HG02852 (cell line): ENCODE measurements around the gene HOXA4.

Source experiments
- ATAC-seq: cut with Tn5 transposase; IDR thresholded peaks from one replicate; pipeline ENCODE4 v1.9.1; 2021; ENCODE audit warnings: mild to moderate bottlenecking, moderate library complexity; ENCODE audit not compliant: unreplicated experiment

Gene HOXA4

DNA sequence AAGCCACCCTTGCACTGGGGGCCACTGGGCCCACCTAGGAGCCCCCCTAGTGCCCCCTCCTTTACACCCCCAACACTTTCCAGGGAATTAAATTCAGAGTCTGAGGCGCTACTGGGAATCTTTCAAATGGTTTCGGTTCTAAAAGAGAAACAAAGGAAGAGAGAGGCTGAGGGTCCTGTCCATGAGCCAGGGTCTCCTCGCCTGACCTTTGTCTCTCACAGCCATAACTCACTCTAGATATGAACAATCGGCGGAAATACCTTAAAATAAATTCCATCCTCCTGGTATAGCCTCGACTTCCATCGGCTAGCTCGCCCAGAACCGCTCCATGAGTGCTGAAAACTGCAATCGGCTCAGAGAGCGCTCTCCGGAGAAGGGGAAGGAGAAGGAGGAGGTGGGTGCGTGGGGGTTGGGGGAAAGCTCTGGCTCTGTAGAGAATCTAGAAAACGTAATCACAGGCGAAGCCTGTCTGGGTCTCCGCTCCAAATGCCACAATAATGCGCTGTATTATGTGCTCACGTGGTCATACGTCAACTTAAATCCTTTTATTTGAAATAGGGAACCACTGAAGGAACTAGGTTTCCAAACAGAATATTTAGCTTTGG, 12.6 kb downstream of the HOXA4 start:
- no peak for ATAC-seq

DNA sequence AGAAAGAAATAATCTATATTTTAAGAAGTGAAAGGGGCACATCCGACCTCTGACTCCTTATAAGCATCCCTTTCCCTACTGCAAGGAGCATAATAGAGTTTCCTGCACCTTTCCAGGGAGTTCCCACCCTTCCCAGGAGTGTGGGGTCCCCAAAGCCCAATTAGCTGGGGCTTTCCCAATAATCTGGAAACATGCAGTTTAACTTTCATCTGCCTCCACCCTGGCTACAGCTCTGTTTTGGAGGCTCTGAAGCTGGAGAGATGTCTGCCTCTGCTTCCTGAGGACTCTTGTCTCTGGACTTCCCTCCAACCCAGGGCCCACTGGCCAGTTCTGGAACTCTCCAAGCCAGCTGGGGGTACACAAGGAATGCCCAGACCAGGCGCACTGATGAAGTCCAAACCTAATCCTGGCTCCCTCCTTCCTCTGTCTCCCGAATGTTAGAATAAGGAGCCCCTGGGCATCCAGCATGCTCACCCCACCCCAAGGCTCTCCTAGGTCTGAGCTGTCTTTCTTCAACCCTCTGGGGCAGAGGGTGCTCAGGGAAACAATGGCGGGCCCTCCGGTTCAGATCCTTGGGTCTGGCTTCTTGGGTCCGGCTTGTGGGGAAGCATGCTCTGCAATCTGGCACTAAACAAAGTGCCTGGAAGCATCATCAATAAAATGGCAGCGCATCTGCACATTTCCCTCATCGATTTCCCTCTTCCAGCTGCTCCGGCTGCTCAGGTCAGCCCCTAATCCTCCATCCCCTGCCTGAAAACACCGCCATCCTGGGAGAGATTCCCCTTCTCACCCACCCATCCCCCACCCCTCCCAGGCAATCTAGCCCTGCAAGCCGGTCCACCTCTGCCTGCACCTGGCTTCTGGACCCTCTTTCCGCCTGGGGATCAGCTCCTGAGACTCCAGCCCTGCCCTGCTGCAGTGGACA, 13.3 kb downstream of the HOXA4 start:
- no peak for ATAC-seq

DNA sequence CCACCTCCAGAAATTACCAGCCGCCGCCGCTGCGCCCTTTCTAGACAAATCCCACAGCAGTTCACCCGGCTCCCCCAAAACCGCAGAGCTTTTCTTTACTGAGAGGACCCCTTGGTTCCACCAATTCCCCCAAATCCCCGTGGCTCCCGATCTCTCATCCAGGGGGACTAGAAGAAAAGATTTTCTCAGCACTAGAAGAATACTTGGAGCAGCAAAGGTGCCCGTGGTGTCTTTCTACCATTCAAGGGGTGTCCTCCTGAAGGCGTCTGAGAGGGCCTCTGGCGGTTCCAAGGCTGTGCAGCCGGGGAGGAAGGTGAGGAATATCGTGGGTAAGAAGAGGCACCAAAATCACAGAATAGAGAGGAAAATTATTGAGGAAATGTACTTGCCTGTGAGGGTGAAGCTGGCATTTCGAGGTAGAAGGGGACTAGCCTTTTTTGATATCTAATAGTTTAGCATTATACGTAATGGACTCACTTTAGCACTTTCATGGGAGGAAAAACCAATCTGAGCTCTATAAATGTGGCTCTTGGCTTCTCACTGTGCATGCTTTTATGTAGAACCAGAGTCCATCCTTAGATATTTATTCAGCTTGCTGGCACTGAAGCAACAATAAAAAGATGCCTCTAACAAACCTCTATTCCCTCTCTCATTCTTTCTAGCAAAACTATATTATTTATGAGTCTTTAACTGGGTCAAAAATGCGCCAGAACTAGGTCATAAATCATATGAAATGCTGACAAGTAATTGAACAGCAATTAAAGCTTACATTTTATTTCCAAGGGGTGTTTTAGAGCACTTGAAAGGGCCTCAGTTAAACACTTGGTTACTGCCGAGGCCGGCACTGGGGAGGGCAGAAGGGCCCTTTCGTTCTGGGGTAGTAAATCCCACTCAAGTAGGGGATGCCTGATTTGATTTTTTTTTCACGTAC, 14.3 kb downstream of the HOXA4 start:
- ATAC-seq = no peak

- ATAC-seq = no peak
These were observed 15.1 kb downstream of the HOXA4 start for GRCh38 chr7:27115221-27116026.

- no peak for ATAC-seq
These were observed 15.7 kb downstream of the HOXA4 start for GRCh38 chr7:27114881-27115220.

- ATAC-seq = no peak
These were observed 16.4 kb downstream of the HOXA4 start for GRCh38 chr7:27113991-27114769.

DNA sequence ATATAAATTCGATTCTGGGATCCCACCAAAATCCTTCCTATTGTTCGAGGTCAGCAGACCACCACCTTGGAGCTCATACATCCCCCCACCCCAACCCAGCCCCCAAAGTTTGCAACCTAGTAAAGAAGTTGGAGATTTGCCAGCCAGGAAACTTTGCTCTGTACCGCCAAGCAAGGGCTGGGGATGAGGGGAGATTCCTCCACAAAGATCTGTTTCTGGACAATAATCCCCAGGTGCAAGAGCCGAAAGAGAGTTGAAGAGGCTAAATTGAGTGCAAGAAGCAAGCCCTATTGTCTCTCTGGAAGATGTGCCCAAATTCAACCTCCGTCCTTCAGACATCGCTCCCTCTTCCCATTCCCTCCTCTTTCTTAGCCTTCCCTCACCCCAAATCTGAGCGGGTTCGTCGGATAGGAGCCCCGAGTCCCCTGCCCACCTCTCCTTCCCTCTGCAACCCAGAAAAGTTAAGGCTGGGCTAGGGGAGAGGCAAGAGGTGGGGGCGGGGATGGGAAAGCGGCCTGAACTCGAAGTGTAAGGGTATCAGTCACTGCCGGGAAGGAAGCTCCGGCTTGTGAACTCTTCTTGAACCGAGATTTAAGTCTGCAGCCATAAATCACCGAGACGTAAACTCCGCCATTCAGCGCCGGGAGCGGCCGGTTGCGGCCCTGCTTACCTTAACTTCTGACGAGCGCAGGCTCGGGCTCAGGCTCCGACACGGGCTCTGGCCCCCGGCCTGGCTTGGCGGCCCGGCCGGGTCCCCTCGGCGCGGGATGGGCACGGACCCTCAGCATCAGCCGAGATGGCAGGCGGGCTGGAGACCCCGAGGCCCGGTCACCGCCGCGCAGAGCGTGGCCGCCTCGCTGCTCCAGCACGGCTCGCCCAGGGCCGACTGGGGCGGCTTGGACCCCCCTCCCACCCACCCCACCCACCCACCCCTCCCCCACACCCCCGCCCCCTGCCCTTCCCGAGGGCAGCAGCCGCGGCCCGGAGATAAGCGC, 17.3 kb downstream of the HOXA4 start:
- ATAC-seq = no peak

- no peak for ATAC-seq
These were observed 18.2 kb downstream of the HOXA4 start for GRCh38 chr7:27112361-27112760.

DNA sequence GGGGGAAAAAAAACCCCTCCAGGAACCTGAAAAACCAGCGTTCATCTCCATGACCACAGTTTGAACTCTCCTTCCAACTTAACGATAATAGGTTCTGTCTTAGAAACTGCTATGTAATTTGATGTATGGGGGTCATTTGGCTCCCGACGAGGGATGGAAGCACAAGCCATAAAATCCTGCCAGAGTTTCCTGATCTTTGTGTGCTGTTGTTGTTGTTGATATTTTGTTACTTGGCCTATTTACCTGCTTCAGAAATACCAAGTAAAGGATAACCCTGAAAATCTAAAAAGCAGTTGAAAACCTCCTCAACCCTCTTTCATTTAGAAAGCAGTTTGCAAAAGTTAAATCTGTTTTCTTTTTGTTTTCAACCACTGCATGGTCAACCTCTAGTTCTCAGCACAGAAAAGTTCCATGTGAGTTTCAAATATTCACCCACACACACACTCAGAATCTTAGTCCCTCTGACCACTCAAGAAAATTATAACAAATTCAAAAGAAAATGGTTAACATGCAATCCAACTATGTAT, 18.7 kb downstream of the HOXA4 start:
- no peak for ATAC-seq

DNA sequence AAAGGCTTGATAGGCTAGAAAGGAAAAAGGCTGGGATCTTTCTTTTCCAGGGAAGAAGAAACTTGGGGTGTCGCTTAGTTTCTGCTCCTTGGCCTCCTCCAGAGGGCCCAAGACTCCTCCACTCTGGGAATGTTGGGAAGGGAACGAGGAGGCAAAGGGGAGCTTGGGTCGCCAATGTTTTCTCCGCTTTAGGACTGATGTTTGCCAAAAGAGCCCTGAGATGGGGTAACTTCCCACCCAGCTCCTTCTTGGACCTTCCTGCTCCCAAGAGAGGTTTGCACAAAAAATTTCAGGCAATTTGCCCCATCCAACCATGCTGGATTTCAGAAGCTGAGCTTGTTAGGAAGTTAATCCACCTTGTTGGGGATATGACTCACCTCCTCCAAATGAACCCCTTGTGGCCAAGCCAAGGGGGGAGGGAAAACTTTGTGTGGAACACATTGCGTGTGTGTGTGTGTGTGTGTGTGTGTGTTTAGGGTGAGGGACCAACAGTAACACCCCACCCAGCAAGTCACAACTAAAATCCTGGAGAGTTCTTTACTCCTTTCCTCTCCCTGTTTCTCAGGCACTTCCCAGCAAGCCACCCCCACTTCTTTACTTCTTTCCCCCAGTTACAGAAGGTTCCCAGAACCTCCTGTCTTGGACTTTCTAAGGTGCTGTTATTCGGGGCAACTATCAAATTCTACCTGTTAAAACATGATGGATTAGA, 19.4 kb downstream of the HOXA4 start:
- ATAC-seq = no peak

DNA sequence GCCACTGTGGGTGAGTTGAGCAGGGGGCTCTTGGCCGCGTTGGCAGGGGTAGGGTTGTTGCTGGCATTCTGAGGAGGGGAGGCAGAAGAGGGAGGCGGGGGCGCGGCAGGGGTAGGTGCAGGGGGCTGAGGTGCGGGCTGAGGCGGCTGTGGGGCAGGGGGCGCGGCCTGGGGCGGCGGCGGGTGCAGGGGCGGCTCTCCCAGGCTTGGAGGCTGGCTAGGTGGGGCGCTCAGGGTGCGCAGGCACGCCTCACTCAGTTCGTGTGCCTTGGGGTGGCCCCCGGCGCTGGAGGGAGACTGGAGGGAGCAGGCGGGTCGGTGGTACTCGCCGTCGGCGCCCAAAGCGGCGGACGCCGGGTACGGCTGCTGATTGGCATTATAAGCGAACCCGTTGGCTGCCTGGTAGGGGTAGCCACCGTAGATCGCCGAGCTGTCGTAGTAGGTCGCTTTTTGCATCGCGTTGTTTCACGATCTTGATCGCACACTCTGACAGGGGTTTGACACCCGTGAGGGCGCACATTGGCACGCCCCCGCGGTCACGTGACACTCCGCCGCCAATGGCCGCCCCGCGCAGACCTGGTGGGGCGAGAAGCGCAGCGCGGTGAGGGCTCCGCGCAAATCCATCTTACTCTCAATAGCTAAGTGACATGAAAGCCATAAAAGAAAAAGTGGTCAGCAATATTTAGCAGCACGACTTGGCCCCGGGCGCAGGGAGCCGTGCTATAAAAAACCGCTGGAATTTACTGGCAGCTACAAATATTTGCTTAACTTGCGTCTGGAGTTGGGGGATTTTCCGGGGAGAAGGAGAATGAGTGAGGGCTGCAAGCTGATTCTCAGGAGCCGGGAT, 20.1 kb downstream of the HOXA4 start:
- ATAC-seq = no peak

DNA sequence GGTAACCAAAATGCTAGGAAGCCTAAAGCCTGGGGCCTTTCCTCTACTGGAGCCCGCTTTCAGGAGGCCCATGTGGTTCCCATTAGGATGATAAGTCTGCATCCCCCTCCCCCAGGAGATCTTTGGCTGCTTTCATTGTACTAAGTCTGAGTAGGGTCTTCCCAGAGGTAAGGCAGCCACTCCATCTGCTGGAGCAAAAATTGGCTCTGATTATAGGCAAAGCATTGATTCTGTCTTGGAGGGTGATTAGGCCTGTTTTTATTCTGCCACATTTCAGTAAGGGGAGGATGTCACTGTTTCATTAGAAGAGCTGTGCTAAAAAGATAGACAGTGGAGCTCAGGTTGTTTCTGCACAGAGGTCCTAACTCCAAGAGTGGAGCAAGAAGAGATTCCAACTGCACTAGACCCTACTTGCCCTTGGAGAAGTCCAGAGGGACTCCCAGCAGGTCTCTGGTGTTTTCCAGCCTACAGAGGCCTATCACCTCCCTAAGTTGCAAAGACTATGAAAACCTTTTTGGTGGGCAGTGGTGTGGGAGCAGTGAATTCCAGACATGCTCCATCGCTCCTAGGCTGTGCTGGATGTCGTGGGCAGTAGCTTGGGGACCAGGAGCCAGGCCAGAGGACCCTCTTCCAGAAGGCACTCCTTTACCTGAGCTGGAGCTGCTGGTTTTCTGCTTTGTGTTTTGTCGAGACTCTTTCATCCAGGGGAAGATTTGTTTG, 20.9 kb downstream of the HOXA4 start:
- ATAC-seq = no peak

GRCh38 chr7:27108390-27109127, 22.0 kb downstream of the HOXA4 start:
- ATAC-seq = no peak

- no peak for ATAC-seq
These were observed 22.9 kb downstream of the HOXA4 start for GRCh38 chr7:27107391-27108381.
